ENCODE results near the gene SLC39A11. TPM values are rescaled to one million over a fixed set of nuclear protein-coding genes. Genes with fewer than 3 reads are reported as not detected.

The SLC39A11 gene
- total RNA-seq, 2 experiments from 2014 or later: 9.7 to 12.2 TPM

- H3K4me1 ChIP-seq (ENCODE audit: insufficient read depth, low read length): no peaks in the 10 kb centered on the region
- H3K27me3 Mint-ChIP-seq: no peaks in the 10 kb centered on the region
Observed at GRCh38 chr17:72812823-72813222, 279.7 kb downstream of the SLC39A11 start.

GRCh38 chr17:72811976-72812687, 280.4 kb downstream of the SLC39A11 start:
- peaks cover 7% of the 10 kb centered on the region for H3K36me3 ChIP-seq (ENCODE audit: insufficient read depth, low read length)
- intact Hi-C loops (cut with DNase I, micrococcal nuclease): no loop called here
- no peaks in the 10 kb centered on the region for H3K4me1 Mint-ChIP-seq (ENCODE audit: low read depth)
- POLR2A ChIA-PET: no interaction called here
- CTCF ChIA-PET: no interaction called here
- no peak overlapping the region for H3K27ac ChIP-seq (ENCODE audit: low read depth in 1 of 2, low read length in 2 of 2)
- peaks cover 4 to 9% of the 10 kb centered on the region in 2 experiments for H3K9me3 ChIP-seq (ENCODE audit: control insufficient read depth in 1 of 2, insufficient read depth in 1 of 2, low read length in 2 of 2)
- ATAC-seq (ENCODE audit: poor library complexity) (no peak), DNase-seq (no peak)
- H3K4me3 ChIP-seq (ENCODE audit: low read length): no peak overlapping the region
- TF ChIP-seq CTCF (IDR thresholded peaks at IDR 0.05): no peak
- H3K9me3 Mint-ChIP-seq: peaks cover 6% of the 10 kb centered on the region
- H3K27ac Mint-ChIP-seq: no peak overlapping the region
- peaks cover 85% of the 10 kb centered on the region for H3K36me3 Mint-ChIP-seq (ENCODE audit: low read depth)
- H3K4me1 ChIP-seq (ENCODE audit: insufficient read depth, low read length): no peaks in the 10 kb centered on the region
- no peaks in the 10 kb centered on the region for H3K27me3 Mint-ChIP-seq
- no peak overlapping the region for H3K4me3 Mint-ChIP-seq
- no peaks in the 10 kb centered on the region for H3K27me3 ChIP-seq (ENCODE audit: control insufficient read depth in 1 of 2, insufficient read depth in 2 of 2, low read length in 2 of 2)

More at GRCh38 chr17:72812823-72813222, 279.7 kb downstream of the SLC39A11 start:
- ChIA-PET CTCF (no interaction called here), POLR2A (no interaction called here)
- peaks cover 9% of the 10 kb centered on the region for H3K36me3 ChIP-seq (ENCODE audit: insufficient read depth, low read length)
- no peak overlapping the region for H3K27ac Mint-ChIP-seq
- H3K27me3 ChIP-seq (ENCODE audit: control insufficient read depth in 1 of 2, insufficient read depth in 2 of 2, low read length in 2 of 2): no peaks in the 10 kb centered on the region
- H3K36me3 Mint-ChIP-seq (ENCODE audit: low read depth): peaks cover 88% of the 10 kb centered on the region
- DNase-seq: no peak
- H3K27ac ChIP-seq (ENCODE audit: low read depth in 1 of 2, low read length in 2 of 2): no peak overlapping the region
- peaks cover 6% of the 10 kb centered on the region for H3K9me3 Mint-ChIP-seq
- TF ChIP-seq CTCF (IDR thresholded peaks at IDR 0.05): no peak
- intact Hi-C loops (cut with DNase I, micrococcal nuclease): no loop called here
- no peak overlapping the region for H3K4me3 ChIP-seq (ENCODE audit: low read length)
- H3K4me1 Mint-ChIP-seq (ENCODE audit: low read depth): no peaks in the 10 kb centered on the region
- no peak overlapping the region for H3K4me3 Mint-ChIP-seq
- no peak for ATAC-seq (ENCODE audit: poor library complexity)
- H3K9me3 ChIP-seq (ENCODE audit: control insufficient read depth in 1 of 2, insufficient read depth in 1 of 2, low read length in 2 of 2): peaks cover 4 to 9% of the 10 kb centered on the region in 2 experiments

- peaks cover 7% of the 10 kb centered on the region for H3K36me3 ChIP-seq (ENCODE audit: insufficient read depth, low read length)
- Mint-ChIP-seq H3K9me3 (peaks cover 6% of the 10 kb centered on the region), H3K4me1 (ENCODE audit: low read depth) (no peaks in the 10 kb centered on the region), H3K4me3 (no peak overlapping the region), H3K27ac (no peak overlapping the region), H3K27me3 (no peaks in the 10 kb centered on the region), H3K36me3 (ENCODE audit: low read depth) (peaks cover 82% of the 10 kb centered on the region)
- no peaks in the 10 kb centered on the region for H3K4me1 ChIP-seq (ENCODE audit: insufficient read depth, low read length)
- H3K27ac ChIP-seq (ENCODE audit: low read depth in 1 of 2, low read length in 2 of 2): no peak overlapping the region
- ATAC-seq (ENCODE audit: poor library complexity) (no peak), DNase-seq (no peak)
- POLR2A ChIA-PET: no interaction called here
- H3K27me3 ChIP-seq (ENCODE audit: control insufficient read depth in 1 of 2, insufficient read depth in 2 of 2, low read length in 2 of 2): no peaks in the 10 kb centered on the region
- CTCF ChIA-PET: no interaction called here
- H3K9me3 ChIP-seq (ENCODE audit: control insufficient read depth in 1 of 2, insufficient read depth in 1 of 2, low read length in 2 of 2): peaks cover 4 to 9% of the 10 kb centered on the region in 2 experiments
- intact Hi-C loops (cut with DNase I, micrococcal nuclease): no loop called here
- H3K4me3 ChIP-seq (ENCODE audit: low read length): no peak overlapping the region
- TF ChIP-seq CTCF (IDR thresholded peaks at IDR 0.05): no peak
Observed at GRCh38 chr17:72810991-72811508, 281.4 kb downstream of the SLC39A11 start.
